Adipocyte (in vitro differentiated cells): ENCODE results near the gene HOXB1.

ENCODE experiments used
- DNase-seq: peaks from one replicate; pipeline ENCODE4 v3.0.0-alpha.2; 2015; ENCODE audit warnings: low read depth
- H3K27me3 ChIP-seq: replicated peaks from 2 replicates; pipeline ENCODE4 v1.7.0; 2013; ENCODE audit warnings: mild to moderate bottlenecking, low read length, moderate library complexity; ENCODE audit not compliant: control insufficient read depth, insufficient read depth
- H3K36me3 ChIP-seq: 2 replicates; pipeline ENCODE4 v1.7.0; 2013; ENCODE audit warnings: low read length, mild to moderate bottlenecking, moderate library complexity; ENCODE audit not compliant: control insufficient read depth, insufficient read depth, severe bottlenecking
- H3K4me1 ChIP-seq: 2 replicates; pipeline ENCODE4 v1.7.0; 2013; ENCODE audit warnings: mild to moderate bottlenecking, low read length, moderate library complexity; ENCODE audit not compliant: control insufficient read depth, insufficient read depth
- H3K4me3 ChIP-seq: 2 replicates; pipeline ENCODE4 v1.7.0; 2013; ENCODE audit warnings: mild to moderate bottlenecking, low read length, moderate library complexity
- H3K9ac ChIP-seq: 2 replicates; pipeline ENCODE4 v1.7.0; 2013; ENCODE audit warnings: mild to moderate bottlenecking, low read length, moderate library complexity
- H3K9me3 ChIP-seq: 2 replicates; pipeline ENCODE4 v1.7.0; 2013; ENCODE audit warnings: mild to moderate bottlenecking, low read length, moderate library complexity; ENCODE audit not compliant: control insufficient read depth

Gene HOXB1

GRCh38 chr17:48497103-48497502 is 33.7 kb downstream of the HOXB1 start:
- peaks cover 14% of the 10 kb centered on the region for H3K4me1 ChIP-seq
- no peaks in the 10 kb centered on the region for H3K9me3 ChIP-seq
- no peaks in the 10 kb centered on the region for H3K36me3 ChIP-seq
- H3K4me3 ChIP-seq: no peak overlapping the region
- no peak for DNase-seq
- H3K27me3 ChIP-seq: no peaks in the 10 kb centered on the region
- no peak overlapping the region for H3K9ac ChIP-seq

- H3K9me3 ChIP-seq: no peaks in the 10 kb centered on the region
- H3K9ac ChIP-seq: no peak overlapping the region
- H3K4me1 ChIP-seq: peaks cover 10% of the 10 kb centered on the region
- no peak overlapping the region for H3K4me3 ChIP-seq
- H3K36me3 ChIP-seq: no peaks in the 10 kb centered on the region
- H3K27me3 ChIP-seq: no peaks in the 10 kb centered on the region
- no peak for DNase-seq
These were observed 36.5 kb downstream of the HOXB1 start for GRCh38 chr17:48494335-48494734.

GRCh38 chr17:48492401-48493298 is 38.2 kb downstream of the HOXB1 start:
- Histone ChIP-seq H3K36me3 (no peaks in the 10 kb centered on the region), H3K4me1 (peaks cover 10% of the 10 kb centered on the region), H3K27me3 (no peaks in the 10 kb centered on the region), H3K9me3 (no peaks in the 10 kb centered on the region), H3K9ac (peak overlapping the region; percentile 75), H3K4me3 (peak overlapping the region; percentile 72)
- peak; percentile 73 for DNase-seq

GRCh38 chr17:48491527-48492273 is 39.1 kb downstream of the HOXB1 start:
- no peak for DNase-seq

GRCh38 chr17:48490451-48490892 is 40.3 kb downstream of the HOXB1 start:
- Histone ChIP-seq H3K9ac (no peak overlapping the region), H3K27me3 (no peaks in the 10 kb centered on the region), H3K9me3 (no peaks in the 10 kb centered on the region), H3K4me3 (no peak overlapping the region), H3K36me3 (no peaks in the 10 kb centered on the region), H3K4me1 (peaks cover 19% of the 10 kb centered on the region)
- no peak for DNase-seq

More at GRCh38 chr17:48491527-48492273, 39.1 kb downstream of the HOXB1 start:
- no peaks in the 10 kb centered on the region for H3K9me3 ChIP-seq
- H3K27me3 ChIP-seq: no peaks in the 10 kb centered on the region
- no peaks in the 10 kb centered on the region for H3K36me3 ChIP-seq
- H3K9ac ChIP-seq: no peak overlapping the region
- peaks cover 13% of the 10 kb centered on the region for H3K4me1 ChIP-seq
- H3K4me3 ChIP-seq: no peak overlapping the region

- Histone ChIP-seq H3K4me3 (no peak overlapping the region), H3K4me1 (peaks cover 21% of the 10 kb centered on the region), H3K9me3 (no peaks in the 10 kb centered on the region), H3K27me3 (no peaks in the 10 kb centered on the region), H3K36me3 (no peaks in the 10 kb centered on the region), H3K9ac (no peak overlapping the region)
- no peak for DNase-seq
These were observed 41.0 kb downstream of the HOXB1 start for GRCh38 chr17:48489781-48490180.

- Histone ChIP-seq H3K36me3 (no peaks in the 10 kb centered on the region), H3K4me3 (no peak overlapping the region), H3K9me3 (no peaks in the 10 kb centered on the region), H3K9ac (no peak overlapping the region), H3K4me1 (peaks cover 28% of the 10 kb centered on the region), H3K27me3 (no peaks in the 10 kb centered on the region)
- no peak for DNase-seq
These were observed 42.2 kb downstream of the HOXB1 start for GRCh38 chr17:48488548-48489106.

- H3K4me1 ChIP-seq: peaks cover 30% of the 10 kb centered on the region
- H3K9ac ChIP-seq: no peak overlapping the region
- H3K36me3 ChIP-seq: no peaks in the 10 kb centered on the region
- no peak for DNase-seq
- no peak overlapping the region for H3K4me3 ChIP-seq
- no peaks in the 10 kb centered on the region for H3K27me3 ChIP-seq
- no peaks in the 10 kb centered on the region for H3K9me3 ChIP-seq
These were observed 43.6 kb downstream of the HOXB1 start for GRCh38 chr17:48487221-48487620.

- Histone ChIP-seq H3K4me1 (peaks cover 30% of the 10 kb centered on the region), H3K9ac (no peak overlapping the region), H3K36me3 (no peaks in the 10 kb centered on the region), H3K9me3 (no peaks in the 10 kb centered on the region), H3K4me3 (no peak overlapping the region), H3K27me3 (no peaks in the 10 kb centered on the region)
- peak; percentile 52 for DNase-seq
These were observed 44.3 kb downstream of the HOXB1 start for GRCh38 chr17:48486557-48486956.

- H3K9ac ChIP-seq: no peak overlapping the region
- no peak overlapping the region for H3K4me3 ChIP-seq
- H3K27me3 ChIP-seq: no peaks in the 10 kb centered on the region
- no peaks in the 10 kb centered on the region for H3K36me3 ChIP-seq
- no peak for DNase-seq
- H3K9me3 ChIP-seq: no peaks in the 10 kb centered on the region
- H3K4me1 ChIP-seq: peaks cover 30% of the 10 kb centered on the region
These were observed 46.0 kb downstream of the HOXB1 start for GRCh38 chr17:48484850-48485249.

GRCh38 chr17:48484256-48484655 is 46.6 kb downstream of the HOXB1 start:
- H3K27me3 ChIP-seq: no peaks in the 10 kb centered on the region
- H3K9me3 ChIP-seq: no peaks in the 10 kb centered on the region
- peaks cover 30% of the 10 kb centered on the region for H3K4me1 ChIP-seq
- no peaks in the 10 kb centered on the region for H3K36me3 ChIP-seq
- no peak overlapping the region for H3K9ac ChIP-seq
- H3K4me3 ChIP-seq: no peak overlapping the region
- no peak for DNase-seq
